ENCODE data around the gene LTBP1.
"Not testable (repeated sequence)": the region's sequence is repeated elsewhere in the genome, so short reads cannot be mapped to it uniquely, and the experiment has no call there.

Gene LTBP1

DNA sequence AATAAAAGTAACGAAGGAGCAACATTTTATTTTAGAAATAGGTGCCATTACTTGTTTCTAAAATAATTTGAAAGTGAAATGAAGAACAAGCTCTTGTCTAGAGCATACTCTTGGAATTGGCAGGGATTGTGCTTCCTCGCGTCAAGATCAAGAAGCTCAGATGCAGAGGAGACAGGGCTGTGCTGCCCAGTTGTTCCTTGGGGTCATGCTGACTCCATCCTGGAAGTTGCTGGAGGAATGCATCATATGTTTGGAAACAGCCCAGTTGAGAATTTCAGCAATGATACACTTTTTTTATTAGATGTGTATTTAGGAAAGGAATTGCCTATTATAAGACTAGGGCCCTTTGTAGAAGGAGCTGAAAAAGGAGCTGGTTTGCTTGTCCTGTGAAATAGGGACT is 17.2 kb downstream of the LTBP1 start:
- DNase-seq (ENCODE audit: low read depth), result peak; percentile 45

DNA sequence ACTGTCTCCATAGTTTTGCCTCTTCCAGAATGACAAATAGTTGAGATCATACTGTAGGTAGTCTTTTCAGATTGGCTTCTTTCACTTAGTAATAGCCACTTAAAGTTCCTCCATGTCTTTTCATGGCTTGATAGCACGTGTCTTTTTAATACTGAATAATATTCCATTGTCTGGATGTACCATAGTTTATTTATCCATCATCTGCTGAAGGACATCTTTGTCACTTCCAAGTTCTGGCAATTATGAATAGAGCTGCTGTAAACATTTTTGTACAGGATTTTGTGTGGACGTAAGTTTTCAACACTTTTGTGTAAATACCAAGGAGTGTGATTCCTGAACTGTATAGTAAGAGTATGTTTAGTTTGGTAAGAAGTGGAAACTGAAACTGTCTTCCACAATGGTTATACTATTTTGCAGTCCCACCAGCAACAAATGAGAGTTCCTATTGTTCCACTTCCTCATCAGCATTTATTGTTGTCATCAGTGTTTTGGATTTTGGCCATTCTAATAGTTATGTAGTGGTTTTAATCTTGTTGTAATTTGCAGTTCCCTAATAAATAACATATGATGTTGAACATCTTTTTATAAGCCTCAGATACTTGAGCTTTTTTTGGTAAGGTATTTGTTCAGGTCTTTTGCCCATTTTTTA is 18.9 kb downstream of the LTBP1 start:
- peak; percentile 20 for DNase-seq (ENCODE audit: low read depth)

DNA sequence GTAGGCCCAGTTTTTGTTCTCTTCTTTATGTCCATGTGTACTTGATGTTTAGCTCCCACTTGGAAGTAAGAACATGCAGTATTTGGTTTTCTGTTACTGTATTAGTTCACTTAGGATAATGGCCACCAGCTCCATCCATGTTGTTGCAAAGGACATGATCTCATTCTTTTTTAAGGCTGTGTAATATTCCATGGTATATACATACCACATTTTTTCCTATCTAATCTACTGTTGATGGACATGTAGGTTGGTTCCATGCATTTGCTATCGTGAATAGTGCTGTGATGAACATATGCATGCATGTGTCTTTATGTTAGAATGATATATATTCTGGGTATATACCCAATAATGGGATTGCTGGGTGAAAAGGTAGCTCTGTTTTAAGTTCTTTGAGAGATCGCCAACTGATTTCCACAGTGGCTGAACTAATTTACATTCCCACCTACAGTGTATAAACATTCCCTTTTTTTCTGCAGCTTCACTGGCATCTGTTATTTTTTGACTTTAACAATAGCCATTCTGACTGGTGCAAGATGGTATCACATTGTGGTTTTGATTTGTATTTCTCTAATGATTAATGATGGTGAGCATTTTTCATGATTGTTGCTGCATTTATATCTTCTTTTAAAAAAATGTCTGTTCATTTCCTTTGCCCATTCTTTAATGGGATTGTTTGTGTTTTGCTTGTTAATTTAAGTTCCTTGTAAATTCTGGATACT is 22.9 kb downstream of the LTBP1 start:
- DNase-seq (ENCODE audit: low read depth), result no peak

DNA sequence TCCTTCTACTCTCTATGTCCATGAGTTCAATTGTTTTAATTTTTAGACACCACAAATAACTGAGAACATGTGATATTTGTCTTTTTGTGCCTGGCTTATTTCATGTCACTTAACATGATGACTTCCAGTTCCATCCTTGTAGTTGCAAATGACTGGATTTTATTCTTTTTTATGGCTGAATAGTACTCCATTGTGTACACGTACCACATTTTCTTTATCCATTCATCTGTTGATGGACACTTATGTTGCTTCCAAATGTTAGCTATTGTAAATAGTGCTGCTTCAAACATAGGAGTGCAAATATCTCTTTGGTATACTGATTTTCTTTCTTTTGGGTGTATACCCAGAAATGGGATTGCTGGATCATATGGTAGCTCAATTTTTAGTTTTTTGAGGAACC is 27.0 kb downstream of the LTBP1 start:
- DNase-seq (ENCODE audit: low read depth), result not testable (repeated sequence)

DNA sequence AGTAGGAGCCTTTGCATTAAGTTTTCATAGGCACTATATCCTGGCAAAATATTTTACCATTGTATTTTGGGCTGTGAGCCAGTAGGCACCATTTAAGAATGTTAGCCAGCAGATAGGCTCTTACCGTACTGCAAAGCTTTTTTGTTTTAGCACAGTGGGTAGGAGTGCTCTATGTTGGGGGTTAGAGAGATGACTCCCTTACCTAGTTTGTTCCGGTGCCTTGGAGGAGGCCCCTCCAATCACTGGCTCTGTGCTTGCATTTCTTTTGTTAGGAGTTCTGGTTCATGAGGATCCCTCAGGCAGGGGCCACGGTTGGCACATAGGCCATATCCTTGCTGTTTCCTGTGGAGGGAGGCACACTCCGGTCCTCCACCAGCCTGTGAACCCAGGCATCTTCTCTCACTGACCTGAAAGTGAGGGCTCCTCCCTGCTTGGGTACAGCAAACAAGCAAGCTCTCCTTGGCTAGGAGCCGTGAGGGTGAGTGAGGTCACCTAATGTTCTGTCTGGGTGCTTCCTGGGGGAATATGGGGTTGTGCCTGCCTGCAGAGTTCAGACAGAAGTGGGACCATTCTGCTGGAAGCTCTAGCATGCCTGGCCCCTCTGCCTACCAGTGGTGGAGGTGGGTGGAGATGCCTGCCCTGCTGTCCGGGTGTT is 29.8 kb downstream of the LTBP1 start:
- DNase-seq (ENCODE audit: low read depth), result no peak

DNA sequence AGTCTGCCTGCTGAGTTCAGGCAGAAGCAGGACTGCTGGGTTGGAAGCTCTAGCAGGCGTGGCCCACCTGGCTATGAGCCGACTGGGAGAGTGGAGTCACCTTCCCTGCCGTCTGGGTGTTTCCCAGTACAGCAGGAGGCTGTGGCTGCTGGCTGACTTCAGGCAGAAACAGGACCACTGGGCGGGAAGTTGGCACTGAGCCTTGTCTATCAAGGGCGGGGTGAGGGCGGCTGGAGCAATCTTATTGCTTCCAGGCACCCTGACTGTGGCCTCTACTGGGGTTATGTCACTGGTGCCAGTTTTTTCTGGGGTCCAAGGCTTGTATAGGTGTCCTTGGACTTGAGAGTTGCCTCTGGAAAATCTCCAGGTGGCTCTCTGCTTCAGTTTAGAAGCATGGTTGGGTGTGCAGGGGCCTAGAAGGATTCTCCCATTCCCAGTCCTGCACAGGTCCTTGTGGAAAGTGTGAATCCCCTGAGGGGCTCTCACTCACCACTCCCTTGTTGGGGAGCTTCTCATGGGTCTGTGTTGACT is 30.5 kb downstream of the LTBP1 start:
- no peak for DNase-seq (ENCODE audit: low read depth)

DNA sequence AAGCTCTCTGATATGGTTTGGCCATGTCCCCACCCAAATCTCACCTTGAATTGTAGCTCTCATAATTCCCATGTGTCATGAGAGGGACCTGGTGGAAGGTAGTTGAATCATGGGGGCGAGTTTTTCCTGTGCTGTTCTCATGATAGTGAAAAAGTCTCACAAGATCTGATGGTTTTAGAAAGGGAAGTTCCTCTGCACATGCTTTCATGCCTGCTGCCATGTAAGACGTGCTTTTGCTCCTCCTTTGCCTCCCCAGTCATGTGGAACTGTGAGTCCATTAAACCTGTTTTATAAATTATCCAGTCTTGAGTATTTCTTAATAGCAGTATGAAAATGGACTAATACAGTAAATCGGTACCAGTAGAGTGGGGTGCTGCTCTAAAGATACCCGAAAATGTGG is 34.9 kb downstream of the LTBP1 start:
- no peak for DNase-seq (ENCODE audit: low read depth)

DNA sequence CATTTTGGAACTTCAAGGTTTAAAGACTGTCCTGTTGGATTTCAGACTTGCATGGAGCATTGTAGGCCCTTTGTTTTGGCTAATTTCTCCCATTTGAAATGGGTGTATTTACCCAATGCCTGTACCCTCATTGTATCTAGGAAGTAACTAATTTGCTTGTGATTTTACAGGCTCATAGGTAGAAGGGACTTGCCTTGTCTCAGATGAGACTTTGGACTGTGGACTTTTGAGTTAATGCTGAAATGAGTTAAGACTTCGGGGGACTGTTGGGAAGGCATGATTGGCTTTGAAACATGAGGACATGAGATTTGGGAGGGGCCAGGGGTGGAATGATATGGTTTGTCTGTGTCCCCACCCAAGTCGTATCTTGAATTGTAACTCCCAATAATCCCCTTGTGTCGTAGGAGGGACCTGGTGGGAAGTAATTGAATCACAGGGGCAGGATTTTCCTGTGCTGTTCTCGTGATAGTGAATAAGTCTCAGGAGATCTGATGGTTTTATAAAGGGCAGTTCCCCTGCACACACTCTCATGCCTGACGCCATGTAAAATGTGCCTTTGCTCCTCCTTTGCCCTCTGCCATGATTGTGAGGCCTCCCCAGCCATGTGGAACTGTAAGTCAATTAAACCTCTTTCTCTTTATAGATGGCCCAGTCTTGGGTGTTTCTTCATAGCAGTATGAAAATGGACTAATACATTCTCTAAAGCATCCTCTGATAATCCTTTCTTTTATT is 36.6 kb downstream of the LTBP1 start:
- DNase-seq (ENCODE audit: low read depth), result not testable (repeated sequence)

DNA sequence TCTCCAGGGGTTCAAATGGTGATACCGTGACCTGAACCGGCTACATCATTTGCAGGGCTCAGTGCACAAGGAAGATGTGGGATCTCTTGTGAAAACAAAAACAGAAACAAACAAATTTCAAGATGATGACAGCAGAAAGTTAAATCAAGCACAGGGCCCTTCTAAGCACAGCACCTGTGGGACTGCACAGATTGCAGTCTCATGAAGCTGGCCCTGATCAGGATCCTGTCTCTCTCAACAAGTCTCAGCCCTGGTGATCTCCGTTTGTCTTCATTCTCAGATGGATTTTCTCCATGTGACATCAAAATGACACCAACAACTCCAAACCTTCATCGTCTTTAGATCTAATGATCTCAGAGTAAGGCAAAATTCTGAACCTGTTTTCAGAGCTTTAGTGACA is 39.7 kb downstream of the LTBP1 start:
- no peak for DNase-seq (ENCODE audit: low read depth)

DNA sequence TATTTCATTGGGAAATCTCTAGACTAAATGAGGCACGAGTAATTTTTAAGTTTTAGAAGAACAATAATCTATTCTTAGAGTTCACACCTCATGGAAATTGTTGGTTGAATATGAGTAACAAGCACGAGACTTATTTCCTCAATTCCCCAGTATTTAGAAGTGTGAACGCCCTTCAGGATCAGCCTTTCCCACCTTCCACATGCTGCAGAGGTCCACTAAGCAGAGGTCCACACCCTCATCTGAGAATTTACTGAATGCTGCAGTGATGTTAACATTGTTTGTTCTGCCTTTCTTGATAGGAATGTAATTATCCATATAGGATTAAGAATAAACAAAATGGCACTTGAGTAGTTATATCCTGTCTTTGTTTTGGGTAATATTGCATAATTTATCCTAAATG is 41.8 kb downstream of the LTBP1 start:
- no peak for DNase-seq (ENCODE audit: low read depth)

DNA sequence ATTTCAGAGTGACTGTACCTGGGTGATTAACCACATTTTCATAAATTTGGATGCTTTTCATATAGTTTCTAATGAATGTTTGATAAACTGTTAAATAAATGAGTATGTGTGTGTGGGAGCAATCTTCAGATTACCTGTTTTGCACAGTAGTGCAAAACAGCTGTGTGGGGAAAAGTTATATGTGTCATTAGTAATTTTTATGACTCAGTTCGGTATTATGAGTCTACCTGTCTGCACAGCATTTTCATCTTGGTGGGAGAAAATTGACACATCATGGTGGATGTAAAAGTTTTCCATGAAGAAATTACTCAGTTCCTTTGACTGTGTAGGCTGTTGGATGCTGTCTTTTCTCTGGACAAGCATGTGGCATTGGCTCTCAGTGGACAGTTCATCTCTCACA is 43.8 kb downstream of the LTBP1 start:
- no peak for DNase-seq (ENCODE audit: low read depth)

DNA sequence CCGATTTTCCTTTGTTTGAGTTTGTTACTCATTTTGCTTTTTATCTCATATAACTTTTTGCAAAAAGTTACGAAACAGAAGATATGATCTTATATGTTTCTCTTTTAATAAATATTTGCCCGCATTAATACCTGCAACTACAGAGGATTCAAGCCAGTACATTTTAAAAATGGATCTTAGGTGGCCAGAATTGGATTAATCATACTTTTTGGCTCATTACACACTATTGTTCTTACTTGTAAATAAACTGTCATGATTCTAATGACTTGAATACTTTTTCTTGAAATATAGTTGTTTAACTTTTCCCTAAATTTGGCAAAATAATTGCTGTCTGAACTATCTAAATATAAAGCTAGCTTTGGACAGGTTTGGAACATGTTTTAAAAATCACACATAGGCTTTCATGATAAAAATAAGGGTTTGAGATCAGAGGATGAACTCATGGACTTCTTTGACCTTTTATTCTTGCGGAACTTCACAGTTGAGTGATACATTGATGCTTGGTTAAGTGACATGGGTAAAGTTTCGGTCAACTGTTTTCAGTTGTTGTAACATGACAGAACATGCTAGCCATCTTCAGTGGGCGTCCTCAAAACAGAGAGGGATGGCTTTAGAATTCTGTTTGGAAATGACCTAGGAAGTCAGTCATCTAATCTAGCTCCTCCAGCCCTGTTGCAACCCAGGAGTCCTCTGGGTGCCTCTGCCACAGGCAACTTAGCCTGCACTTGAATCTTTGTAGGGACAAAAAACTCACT is 44.5 kb downstream of the LTBP1 start:
- no peak for DNase-seq (ENCODE audit: low read depth)

DNA sequence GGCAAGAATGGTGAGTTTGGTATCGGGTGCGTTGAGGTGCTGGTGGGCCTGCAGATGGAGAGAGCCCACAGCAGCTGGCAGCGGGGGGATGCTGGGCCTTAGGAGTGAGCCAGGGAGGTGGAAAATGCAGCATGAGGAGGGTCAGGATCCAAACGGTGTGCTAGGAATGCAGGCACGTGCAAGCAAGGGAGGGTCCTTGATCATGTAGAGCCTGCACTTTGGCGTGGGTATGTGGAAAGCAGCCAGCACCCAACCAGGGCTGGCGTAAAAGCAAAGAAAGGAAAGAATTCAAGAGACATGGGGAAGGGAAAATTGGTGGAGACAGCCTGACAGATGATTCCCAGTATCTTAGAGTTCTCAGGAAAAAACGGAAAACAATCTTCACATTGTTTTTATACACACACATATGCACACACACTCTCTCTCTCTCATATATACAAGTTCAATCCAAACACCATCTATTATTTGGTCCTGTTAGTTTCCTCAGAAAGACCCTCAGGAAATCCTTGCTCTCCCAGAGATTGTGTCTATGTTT is 46.3 kb downstream of the LTBP1 start:
- DNase-seq (ENCODE audit: low read depth), result no peak

DNA sequence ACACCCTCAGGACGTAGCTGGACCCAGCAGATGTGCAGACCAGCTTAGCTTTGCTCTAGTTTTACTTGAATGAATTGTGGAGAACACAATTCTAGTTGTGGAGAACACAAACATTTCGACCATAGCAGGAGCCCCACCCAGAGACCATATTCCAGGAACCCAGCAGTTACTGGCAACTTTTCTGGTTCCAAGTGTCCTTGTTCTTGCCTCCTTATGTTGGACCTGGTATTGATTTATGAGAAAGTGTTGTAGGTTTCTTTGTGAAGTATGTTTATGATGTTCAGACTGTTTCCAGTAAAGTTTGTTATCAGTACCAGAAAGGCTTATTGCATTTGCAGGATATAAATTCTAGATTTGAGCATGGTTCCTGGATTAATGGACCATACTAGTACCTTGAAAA is 51.0 kb downstream of the LTBP1 start:
- no peak for DNase-seq (ENCODE audit: low read depth)

DNA sequence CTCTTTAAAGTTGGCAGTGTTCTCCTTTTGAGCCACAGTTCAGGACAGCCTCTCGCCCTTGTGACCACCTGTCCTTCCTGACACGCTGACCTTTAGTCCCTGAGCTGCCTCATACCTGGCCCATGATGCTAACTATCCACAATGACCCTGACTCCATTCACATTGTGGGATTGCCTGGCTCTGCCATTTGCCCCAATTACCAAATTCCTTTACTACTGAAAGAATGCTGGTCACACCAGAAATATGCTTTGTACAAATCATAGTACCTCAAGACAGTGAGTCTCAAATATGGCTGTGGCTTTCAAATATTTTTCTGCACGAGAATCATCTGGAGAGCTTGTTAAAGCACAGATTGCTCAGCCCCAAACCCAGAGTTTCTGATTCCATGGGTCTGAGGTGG is 54.2 kb downstream of the LTBP1 start:
- DNase-seq (ENCODE audit: low read depth), result no peak

DNA sequence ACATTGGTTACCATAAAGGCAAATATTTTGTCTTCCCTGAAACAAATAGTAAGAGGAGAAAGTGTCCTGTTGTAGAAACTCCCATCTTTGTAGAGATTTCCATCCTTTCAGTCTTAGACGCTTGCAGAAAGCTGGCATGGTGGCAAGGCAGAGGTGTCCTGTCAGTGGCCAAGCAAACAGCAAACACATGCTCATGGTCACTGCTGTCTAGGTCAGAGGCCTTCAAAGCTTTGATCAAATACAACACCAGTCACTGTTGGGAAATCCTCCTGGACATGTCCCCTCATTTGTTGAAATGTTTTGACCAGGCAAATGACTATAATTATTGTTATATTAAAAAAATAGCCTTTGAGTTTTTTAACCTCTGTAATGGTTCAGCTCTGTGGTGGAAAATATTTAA is 55.1 kb downstream of the LTBP1 start:
- no peak for DNase-seq (ENCODE audit: low read depth)

DNA sequence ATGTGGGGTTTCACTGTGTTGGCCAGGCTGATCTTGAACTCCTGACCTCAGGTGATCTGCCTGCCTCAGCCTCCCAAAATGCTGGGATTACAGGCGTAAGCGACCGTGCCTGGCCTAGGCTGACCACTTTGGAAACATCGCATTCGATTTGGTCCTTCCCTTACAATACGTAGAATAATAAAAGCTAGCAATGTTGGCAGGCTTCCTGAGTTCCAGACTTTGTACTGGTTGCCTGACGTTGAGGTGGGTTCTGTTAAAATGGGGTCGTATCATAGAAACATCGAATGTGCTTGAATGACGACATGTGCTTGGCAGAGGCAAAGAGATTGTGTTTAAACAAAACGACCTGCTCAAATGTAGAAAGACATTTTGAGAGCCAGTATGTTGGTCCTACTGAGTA is 56.1 kb downstream of the LTBP1 start:
- no peak for DNase-seq (ENCODE audit: low read depth)

DNA sequence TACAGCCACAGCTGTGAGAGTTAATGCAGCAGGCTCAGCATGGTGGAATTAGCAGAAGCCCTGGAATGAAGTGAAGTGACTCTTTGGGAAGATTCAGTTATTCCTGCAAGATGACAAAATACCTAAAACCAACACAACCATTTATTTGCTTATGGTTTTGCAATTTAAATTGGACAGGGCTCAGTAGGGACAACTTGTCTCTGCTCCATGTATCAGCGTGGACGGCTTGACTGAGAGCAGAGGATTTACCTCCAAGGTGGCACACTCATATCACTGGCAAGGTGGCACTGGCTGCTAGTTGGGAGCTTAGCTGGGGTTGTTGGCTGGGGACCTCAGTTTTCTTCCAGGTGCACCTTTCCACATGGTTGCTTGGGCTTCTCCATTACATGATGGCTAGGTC is 58.3 kb downstream of the LTBP1 start:
- DNase-seq (ENCODE audit: low read depth), result no peak

DNA sequence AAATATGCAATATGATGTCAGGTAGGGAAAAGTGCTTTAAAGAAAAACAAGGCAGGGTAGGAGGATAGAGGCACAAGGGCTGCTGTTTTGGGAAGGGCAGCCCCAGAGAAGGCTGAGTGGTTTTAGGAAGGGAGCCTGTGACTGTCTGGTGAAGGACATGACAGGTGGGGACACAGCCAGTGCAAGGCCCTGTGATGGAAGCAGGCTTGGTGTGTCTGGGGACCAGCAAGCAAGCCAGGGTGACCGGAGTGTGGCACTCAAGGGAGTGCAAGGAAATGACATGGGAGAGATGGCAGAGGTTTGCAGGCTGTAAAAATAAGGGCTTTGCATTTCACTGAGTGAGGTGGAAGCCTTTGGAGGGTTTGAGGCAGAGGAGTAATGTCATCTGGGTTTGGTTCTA is 62.0 kb downstream of the LTBP1 start:
- no peak for DNase-seq (ENCODE audit: low read depth)

DNA sequence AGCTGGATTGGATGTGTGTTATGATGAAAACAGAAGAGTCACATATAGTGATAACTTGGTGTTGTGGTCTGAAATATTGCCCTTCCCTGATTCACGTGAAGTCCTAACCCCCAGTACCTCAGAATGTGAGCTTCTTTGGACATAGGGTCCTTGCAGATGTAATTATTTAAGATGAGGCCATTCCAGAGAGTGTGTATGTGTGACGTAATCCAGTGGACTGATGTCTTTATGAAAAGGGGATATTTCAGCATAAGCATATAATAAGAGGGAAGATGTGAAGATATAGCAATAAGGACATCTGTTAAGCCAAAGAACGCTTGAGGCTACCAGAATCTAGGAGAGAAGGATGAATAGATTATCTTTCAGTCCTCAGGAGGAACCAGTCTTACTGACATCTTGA is 62.5 kb downstream of the LTBP1 start:
- no peak for DNase-seq (ENCODE audit: low read depth)

DNA sequence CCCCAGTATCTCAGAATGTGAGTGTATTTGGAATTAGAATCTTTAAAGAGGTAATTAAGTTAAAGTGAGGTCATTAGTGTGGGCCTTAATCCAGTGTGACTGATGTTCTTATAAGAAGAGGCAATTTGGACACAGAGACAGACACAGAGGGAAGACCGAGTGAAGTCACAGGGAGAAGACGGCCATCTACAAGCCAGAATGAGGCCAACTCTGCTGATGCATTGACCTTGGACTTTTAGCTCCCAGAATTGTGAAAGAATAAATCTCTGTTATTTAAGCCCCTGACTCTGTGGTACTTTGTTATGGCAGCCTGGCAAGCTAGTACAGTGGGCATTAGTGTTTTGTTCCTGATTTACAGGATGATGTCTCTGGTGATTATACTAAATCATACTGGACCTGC is 64.6 kb downstream of the LTBP1 start:
- no peak for DNase-seq (ENCODE audit: low read depth)

DNA sequence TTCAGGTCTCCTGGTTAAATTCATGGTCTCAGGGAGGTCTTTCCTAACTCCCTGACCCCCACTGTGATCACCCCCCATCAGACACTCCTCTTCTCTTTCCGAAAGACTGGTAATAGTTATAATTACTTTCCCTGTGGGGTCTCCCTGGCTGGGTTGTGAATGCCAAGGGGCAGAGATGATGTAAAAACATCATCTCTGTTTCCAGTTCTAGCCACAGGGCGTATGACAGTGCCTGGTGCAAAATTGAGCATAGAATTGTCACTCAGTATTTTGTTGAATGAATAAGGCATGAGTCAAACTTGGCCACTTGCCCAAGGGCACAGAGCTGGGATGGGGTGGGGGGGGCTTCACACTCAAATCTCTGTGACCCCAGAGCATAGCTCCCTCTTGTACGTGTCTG is 65.2 kb downstream of the LTBP1 start:
- no peak for DNase-seq (ENCODE audit: low read depth)
